ENCODE measurements around the gene ELAVL4. TPM values are rescaled to one million over a fixed set of nuclear protein-coding genes. Genes with fewer than 3 reads are reported as not detected.

Gene ELAVL4
- total and polyA plus RNA-seq, 2 of the 8 experiments (the other 6 are each of a cell fraction or from before 2014, with no cell fraction given): 0.21 to 0.89 TPM

DNA sequence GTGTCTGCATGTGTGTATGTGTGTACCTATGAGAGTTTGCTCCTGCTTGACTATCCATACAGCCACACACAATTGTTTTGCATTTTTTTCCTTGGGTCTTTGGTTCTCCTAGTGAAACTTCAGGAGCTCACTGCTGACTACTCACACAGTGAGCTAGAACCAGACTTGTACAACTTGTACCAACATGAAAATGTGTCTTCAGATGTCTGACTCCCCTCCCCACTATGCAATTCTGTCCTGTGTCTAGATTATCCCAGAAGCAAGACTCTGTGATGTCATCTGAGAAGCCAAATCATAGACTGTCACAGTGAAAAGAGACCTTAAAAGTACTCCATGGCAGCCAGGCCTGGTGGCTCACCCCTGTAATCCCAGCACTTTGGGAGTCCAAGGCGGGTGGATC lies 49.7 kb downstream of the ELAVL4 start:
- no peaks in the 10 kb centered on the region for H3K79me2 ChIP-seq (ENCODE audit: control insufficient read depth in 1 of 2, insufficient read depth in 2 of 2, low read length in 2 of 2)
- ChIA-PET CTCF (ENCODE audit: partially characterized antibody) (interaction anchor here (0.8 kb wide), 1 partner anchor 173 kb away, joined by 4 read pairs; no protein-coding TSS in a partner anchor), POLR2A (ENCODE audit: partially characterized antibody) (no interaction called here)
- no peak overlapping the region for H3K56ac ChIP-seq (replicated peaks; ENCODE audit: insufficient read length, low read depth, low read length)
- no peak overlapping the region for H3K4me3 ChIP-seq (ENCODE audit: extremely low read depth in 1 of 4, insufficient read depth in 2 of 4, low read depth in 3 of 4, low read length in 4 of 4)
- H3K23ac ChIP-seq (ENCODE audit: insufficient read length): no peak overlapping the region
- no peaks in the 10 kb centered on the region for H3K79me1 ChIP-seq (ENCODE audit: low read depth, low read length)
- H3K36me3 ChIP-seq (ENCODE audit: control insufficient read depth in 2 of 4, insufficient read depth in 4 of 4, low read length in 3 of 4): no peaks in the 10 kb centered on the region; a peak in 1 of 8 replicates
- no peaks in the 10 kb centered on the region; a peak in 1 of 7 replicates for H3K27me3 ChIP-seq (replicated peaks in 1 of 4; ENCODE audit: control insufficient read depth in 3 of 4, extremely low read depth in 1 of 4, insufficient read depth in 3 of 4, low read length in 3 of 4)
- no peak overlapping the region for H3K4ac ChIP-seq (replicated peaks; ENCODE audit: insufficient read length, low read depth, low read length)
- no peak overlapping the region for H2AK5ac ChIP-seq (ENCODE audit: low read depth, low read length)
- no peak overlapping the region for H4K8ac ChIP-seq (ENCODE audit: extremely low read depth, insufficient read depth, low read length)
- H2BK15ac ChIP-seq (ENCODE audit: low read length): no peak overlapping the region
- no peak overlapping the region for H2BK12ac ChIP-seq (ENCODE audit: low read depth, low read length)
- FAIRE-seq: no peak
- TF ChIP-seq SP2 (IDR thresholded peaks at IDR 0.05; ENCODE audit: low read length): no peak
- no peak for TF ChIP-seq SAP30 (IDR thresholded peaks at IDR 0.05; ENCODE audit: insufficient read depth, insufficient replicate concordance, low read length)
- TF ChIP-seq ASH2L (IDR thresholded peaks at IDR 0.05; ENCODE audit: low read length): no peak
- no peak for TF ChIP-seq EZH2 (IDR thresholded peaks at IDR 0.05; ENCODE audit: low read depth, low read length, severe bottlenecking)
- no peak overlapping the region for H2BK20ac ChIP-seq (ENCODE audit: low read length)
- no peak overlapping the region for H3K27ac ChIP-seq (ENCODE audit: low read depth, low read length)
- H4K5ac ChIP-seq (ENCODE audit: insufficient read length, low read depth, low read length): no peak overlapping the region
- H2AFZ ChIP-seq (ENCODE audit: low read length): no peak overlapping the region
- no peak overlapping the region for H3K9ac ChIP-seq (replicated peaks in 1 of 4; ENCODE audit: extremely low read depth in 1 of 4, low read depth in 3 of 4, low read length in 3 of 4)
- H3K9me3 ChIP-seq (ENCODE audit: insufficient read depth in 2 of 2, low read depth in 1 of 2, low read length in 1 of 2): no peaks in the 10 kb centered on the region
- 83% methylated on average over 1 of the region's 1 CpG; no CpG with 5 or more reads in 1 of the 2 experiments for WGBS, 2 experiments (ENCODE audit: extremely low coverage in 1 of 2, insufficient coverage in 1 of 2, insufficient read length in 1 of 2, insufficient replicate concordance in 2 of 2, low coverage in 1 of 2, low lambda C conversion rate in 2 of 2, missing lambda C conversion rate in 1 of 2)
- H3K14ac ChIP-seq (ENCODE audit: insufficient read length): no peak overlapping the region
- DNase-seq (ENCODE audit: low read depth in 1 of 2, low spot score in 2 of 2): no peak
- no peak overlapping the region for H3K18ac ChIP-seq (ENCODE audit: extremely low read depth, low read length)
- no peak overlapping the region for H3K4me2 ChIP-seq (ENCODE audit: insufficient read depth in 1 of 2, low read depth in 2 of 2, low read length in 2 of 2)
- no peaks in the 10 kb centered on the region; a peak in 1 of 7 replicates for H3K4me1 ChIP-seq (replicated peaks in 1 of 4; ENCODE audit: control insufficient read depth in 3 of 4, insufficient read depth in 4 of 4, low read length in 3 of 4)
- no peaks in the 10 kb centered on the region; the same call in 1 of the 2 replicates for H3K23me2 ChIP-seq (ENCODE audit: low read depth, low read length)
- H4K91ac ChIP-seq (replicated peaks; ENCODE audit: insufficient read length, low read length): no peak overlapping the region
- H4K20me1 ChIP-seq (replicated peaks in 1 of 2; ENCODE audit: control insufficient read depth in 1 of 2, insufficient read depth in 2 of 2, low read length in 2 of 2): no peaks in the 10 kb centered on the region
- H2BK5ac ChIP-seq (ENCODE audit: low read depth, low read length): no peak overlapping the region
- H2BK120ac ChIP-seq (replicated peaks; ENCODE audit: low read depth, low read length): no peak overlapping the region
